Dedifferentiated amniotic fluid mesenchymal stem cell (primary cell): ENCODE data around the gene ZIC4.

Experiments used
- DNase-seq: peaks from one replicate; pipeline ENCODE4 v3.0.0-alpha.2; 2016; ENCODE audit errors: extremely low spot score

ZIC4 gene

DNA sequence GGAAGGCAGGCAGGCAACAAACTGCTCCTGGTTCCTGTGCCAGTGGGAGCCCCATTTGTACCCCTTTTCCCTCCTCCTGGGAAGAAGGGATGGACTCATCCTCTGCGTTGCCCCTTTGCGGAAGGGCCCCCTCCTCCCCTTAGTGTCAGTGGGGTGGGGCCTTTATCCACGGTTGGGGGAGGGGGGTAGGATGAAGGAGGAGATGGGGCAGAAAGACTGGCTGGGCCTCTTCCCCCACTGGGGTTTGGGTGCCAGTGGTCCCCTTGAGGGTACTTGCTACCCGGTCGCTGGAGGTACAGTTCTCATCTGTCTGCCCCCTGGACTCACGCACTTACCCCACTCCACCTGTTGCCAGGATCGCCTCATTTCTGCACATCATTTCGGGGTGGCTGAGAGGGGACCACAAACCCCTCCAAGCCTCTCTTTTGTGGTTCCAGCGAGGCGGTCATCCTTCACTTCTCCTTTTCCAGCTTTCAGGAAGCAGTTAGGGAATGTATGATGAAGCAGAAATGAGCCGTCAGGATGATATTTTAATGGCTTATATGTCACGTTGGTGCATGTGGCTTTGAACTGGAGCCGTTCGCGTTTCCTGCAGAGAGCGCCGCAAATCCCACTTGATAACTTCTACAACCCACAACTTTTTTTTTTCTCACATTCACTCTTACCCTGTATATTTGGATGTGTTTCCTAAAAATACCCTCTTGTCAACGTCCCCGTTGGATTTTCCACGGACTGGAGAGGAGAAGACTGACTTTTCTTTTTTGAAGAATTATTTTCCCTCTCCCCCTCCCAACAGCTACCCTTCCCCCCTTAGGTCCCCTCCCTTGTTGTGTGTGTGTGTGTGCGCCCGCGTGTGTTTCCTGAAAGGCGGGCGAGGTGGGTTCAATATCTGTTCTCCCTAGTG lies at the start of gene ZIC4:
TSS of gene ZIC4 (minus strand) at position 516 of the 904 bp plus-strand sequence. CDS start 3,746 bp downstream, outside the sequence.
- DNase-seq: no peak

DNA sequence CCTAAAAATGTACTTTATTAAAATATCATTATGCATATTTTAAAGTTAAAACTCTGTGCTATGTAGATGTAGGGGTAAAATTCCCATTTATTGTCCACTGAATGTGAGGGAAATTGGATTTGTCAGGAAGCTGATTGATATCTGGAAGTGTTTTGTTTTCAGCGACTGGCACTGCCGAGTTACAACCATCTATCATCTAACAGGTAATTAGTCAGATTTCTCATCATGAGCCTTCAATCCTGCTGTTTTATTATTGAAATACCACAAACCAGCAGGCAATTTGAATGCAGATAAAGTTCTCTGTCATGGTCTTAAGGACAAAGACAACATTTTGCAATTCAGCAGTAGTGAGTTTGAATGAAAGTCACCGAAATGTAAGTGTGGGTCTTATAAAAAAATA lies 43.3 kb upstream of the ZIC4 start:
- DNase-seq: no peak

DNA sequence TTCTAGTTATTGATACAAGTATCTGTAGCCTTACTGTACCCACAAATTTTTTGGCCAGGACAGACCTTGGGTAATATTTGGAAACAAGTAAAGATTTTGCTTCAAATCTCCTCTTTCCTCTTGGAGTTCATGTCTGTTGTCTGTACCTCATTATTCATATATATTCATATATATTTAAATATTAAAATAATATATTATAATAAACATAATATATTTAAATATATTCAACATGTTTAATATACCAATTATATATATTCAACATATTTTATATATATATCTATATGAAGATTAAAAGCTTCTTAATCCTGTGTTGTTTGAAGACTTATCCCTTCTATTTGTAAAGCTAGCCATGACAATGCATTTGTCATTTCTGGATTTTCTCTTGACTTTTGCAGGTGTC lies 40.9 kb upstream of the ZIC4 start:
- DNase-seq: no peak

DNA sequence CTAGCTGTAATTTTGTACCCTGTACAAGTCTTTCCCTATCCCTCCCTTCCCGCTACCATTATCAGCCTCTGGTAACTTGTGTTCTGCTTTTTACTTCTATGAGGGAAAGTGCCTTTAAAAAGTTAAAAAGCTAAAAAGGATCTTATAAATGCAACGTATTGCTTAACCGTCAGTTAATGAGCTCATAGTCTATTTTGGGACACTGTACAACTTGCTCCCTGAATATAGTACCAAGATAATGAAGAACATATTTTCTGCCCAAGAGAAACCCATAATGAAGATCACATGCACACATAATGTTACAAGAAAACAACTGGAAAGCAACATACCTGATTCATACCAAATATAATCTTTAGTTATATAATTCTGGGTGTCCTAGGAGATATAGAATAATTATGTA lies 25.4 kb upstream of the ZIC4 start:
- DNase-seq: peak; percentile 36

DNA sequence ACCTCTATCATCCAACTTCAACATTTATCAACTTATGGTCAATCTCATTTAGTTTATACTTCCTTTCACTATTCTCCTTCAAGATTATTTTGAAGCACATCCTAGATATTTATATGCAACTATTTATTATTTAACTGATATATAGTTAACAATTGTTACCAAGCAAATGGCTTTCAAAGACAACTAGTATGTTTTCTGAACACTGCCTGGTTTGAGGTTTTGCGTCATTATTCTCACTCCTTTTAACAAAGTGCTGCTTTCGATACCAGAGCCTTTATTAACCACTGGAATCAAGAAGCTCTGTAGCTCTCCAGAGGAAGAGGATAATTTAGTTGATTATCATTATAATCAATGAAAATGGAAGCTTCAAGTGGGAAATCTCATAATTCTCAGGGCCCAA lies 22.4 kb upstream of the ZIC4 start:
- DNase-seq: no peak

DNA sequence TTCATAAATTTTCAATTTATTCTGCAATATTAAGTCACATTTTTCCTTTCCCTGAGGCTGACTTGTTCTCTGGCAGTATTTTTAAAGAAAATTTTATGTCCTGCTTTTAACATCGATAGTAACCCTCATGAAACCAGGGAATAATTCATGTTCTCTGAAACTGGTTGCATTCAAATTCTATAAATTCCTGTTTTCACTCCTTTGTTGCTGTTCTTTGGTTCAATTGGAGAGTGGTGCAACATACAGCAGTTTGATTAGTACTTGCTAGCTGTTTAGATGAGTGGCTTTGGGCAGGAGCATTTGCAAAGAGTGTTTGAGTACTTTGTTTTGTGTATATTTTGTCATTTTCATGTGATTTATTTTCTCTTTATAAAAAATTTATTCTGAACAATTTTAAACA lies 22.0 kb upstream of the ZIC4 start:
- DNase-seq: no peak

DNA sequence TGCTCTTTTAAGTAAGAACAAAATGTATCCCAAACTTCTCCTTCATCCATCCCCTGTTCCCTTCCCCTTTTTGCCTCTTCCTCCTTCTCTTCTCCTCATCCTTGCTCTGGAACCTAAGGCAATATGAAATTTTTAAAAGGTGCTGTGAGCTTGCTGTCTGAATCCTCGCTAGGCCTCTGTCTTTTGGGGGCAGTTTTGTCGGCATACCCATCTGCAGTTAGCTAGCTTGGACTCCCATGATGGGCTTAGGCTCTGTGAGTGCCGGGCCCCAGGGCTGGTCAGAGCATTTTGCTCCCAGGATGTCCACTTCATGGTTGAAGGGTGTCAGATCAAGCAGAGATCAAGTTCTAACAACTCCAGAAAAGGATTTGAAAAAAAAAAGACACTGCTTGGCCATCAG lies 21.4 kb upstream of the ZIC4 start:
- no peak for DNase-seq

DNA sequence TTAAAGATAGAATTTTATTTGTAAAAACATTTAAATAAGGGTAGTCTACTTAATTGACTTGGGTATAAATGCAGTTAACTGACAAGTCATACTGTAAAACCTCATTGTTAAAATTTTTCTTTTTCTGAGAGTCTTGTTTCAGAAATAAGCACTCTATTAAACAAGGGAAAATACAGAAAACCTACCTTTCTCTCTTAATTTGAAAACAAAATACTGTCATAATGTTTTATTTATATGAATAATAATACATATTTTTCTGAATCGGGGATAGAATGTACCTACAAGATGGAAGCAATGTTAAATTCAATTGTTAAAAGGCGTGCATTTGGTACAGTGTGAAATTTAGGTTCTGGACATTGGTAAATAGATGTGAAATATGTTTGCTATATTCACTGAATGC lies 20.6 kb upstream of the ZIC4 start:
- no peak for DNase-seq

DNA sequence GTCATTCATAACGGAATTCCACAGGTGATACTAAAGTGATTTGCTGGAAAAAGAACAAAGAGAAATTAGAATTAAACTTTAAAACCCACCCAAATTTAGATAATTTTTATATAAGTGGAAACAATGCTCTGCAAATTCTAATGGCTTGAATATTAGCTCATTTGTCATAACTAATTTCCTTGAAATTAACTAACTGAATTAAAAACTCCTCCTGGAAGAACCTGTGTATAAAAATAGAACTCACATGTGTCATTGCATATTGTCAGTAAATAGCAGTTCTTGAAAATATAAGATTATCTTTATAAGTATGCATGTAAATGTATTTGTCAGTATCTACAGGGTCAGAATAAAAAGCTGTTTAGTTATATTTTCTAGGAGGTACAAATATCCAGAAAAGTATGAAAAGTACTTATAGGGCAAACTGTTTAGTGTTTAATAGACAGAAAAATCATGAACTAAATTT lies 19.1 kb upstream of the ZIC4 start:
- DNase-seq: no peak

DNA sequence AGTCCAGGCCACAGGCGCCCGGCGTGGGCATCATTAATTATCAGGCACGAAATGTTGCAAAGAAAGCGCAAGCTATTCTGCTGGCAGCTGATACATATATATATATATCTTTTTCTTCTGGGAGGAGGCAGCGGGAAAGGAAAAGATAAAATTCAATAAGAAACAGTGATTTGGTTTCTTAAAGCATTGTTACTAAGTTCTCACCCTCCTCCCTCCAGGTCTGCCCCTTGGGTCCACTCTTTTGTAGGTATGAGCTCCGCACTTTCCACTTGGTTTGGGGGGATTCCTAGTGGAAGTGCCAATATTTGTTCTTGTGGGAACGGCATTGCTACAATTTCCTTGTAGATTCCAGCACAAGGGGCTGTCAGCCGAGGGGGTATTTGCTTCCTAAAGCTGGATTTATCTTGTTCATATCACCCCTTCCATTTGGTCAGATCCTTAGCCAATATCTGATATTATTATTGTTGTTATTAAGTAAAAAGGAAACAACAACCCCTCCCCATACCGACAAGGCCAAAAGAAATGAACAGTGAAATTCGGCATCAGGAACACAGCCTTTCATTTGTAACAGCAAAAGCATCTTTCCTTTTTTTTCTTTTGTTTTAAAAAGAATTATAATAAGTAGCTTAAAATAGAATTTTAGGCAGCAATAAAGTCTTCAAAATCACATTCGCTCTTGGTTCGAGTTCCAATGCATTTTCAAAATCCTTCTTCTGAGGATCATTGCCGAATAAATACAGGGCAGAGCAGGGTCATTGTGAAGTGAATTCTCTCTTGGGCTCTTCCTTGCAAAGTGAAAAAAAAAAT lies 18.4 kb upstream of the ZIC4 start:
- DNase-seq: no peak

DNA sequence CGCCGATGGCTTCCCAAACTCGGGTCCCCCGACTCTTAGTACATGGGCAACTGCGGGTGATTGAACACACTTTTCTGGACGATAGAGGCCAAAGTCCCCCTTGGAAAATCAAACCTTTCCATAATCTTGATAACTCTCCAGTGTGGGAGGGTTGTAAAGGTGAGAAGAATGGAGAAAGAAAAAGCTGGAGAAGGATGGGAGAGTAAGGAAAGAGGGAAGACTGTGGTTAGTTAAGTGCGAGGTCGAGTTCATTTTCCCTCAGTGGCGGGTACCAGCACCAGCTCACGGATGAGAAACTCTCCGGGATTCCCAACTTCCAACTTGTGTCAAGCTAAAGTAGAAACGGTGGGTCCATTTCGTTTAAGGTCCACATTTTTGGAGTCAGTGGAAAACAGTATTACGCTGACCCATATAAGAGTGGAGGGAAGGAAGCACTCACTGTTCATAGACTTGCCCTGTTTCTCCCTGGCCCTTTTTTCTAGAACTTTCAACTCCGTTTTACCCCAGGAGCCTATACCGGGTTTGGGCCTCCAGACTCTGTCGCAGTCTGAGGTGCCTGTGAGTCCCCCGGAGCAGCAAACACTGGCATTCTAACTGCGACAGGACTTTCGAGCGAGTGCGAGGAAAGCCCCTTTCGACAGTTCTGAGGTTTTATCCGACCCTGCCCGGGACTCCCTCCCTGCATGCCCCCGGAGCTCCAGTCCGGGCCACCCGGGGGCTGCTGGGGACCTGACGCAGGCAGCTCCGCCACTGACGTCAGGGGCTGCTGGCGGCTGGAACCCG lies 17.6 kb upstream of the ZIC4 start:
- no peak for DNase-seq

DNA sequence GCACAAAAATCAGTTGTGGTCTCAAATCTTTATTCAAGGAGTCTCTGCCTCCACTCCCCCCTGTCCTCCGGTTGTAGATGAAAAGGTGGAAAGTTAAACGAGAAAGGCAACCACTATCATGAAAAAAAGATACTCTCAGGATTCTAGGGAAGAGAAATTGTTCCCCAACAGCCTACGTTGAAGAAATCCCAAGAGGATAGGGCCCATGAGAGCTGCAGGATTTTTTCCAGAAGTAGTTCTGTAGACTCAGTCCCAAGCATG lies 17.1 kb upstream of the ZIC4 start:
- no peak for DNase-seq

DNA sequence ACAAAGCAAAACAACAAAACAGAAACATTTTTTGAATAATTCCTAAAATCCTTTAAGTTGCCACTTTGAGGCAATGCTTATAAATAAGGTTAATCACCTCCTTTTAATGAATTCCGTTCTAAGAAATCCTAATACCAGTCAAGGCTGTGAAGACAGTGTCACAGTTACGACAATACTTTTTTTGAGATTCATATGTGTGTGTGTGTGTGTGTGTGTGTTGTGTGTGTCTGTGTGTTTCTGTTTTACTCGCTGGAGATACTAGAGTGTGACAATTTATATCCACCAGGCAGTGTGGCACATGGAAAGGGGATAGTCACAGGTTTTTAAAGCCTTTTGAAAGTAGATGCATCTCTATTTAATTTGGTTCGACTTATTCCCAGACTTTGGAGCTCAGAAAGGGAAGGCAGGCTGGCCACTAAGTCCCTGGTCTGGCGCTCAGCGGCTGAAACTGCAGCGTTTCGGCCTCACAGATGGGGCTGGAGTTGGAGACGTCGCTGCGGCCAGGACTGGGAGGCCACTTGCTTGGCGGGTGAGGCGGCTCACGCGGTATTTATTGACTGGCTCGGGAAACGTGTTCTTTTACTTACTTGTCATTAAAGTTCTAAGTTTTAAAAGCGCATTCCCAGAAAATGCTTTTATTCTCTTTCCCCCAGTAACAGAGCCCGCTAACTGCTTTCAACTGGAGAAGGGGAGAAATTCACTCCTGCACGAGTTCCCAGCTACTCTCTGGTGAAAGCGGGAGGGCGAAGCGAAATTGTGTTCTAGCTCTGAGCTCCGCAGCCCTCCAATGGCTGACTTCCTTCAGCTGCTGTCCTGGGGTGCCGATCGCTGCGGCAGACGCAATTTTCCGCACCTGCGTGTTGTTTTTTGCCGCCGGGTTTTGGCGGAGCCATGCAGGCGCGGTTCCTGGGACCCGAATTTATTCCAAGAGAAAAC lies 16.5 kb upstream of the ZIC4 start:
- no peak for DNase-seq

DNA sequence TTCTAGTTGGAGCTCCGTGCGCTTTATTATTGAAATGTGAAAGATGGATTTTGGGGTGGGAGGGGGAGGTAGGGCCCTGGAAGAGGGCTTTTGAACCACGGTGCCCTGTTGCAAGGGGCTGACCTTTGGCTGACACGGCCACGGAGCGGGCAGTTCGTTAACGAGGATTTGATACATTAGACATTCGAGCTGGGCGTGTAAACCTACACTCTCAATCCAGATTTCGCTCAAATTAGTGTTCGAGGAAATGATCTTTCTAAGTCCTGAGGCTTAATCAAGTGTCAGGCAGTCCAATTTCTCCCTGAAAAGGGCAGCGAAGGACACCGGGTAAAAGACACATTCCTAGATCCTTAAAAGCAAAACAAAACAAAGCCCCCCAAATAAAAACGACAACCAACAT lies 15.9 kb upstream of the ZIC4 start:
- no peak for DNase-seq

DNA sequence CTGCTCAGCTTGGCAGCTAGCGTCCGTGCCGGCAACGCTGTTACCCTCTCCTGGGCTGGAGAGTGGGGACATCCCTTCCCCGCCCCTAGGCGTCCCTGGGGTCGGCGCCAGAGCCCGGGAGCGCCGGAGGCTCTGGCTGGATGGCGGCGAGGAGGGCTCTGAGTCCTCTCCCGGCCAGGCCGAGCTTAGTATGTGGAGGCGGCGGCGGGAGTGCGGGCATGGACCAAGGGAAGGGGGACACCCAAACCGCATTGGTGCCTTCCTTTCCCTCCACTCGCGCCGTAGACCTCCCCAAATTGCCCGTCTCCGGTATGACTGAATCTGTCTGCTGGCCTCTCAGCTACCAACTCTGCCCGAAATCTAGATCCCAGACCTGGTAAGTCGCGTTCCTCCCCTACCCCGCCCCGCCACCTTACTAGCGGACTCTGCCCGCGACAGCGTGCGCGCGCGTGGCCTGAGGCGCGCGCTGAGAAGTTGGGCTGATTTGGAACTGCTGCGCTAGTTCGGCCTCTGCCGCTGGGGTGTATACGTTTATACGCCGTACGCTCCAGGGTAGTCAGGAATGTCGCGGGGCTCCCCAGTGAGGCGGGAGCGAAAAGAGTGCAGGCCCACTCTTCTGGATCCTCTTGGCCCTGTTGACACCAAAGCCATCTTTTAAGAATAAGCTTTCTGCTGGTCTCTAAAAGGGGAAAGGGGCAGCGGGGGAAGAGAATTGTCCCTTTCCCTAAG lies 15.0 kb upstream of the ZIC4 start:
- DNase-seq: no peak

DNA sequence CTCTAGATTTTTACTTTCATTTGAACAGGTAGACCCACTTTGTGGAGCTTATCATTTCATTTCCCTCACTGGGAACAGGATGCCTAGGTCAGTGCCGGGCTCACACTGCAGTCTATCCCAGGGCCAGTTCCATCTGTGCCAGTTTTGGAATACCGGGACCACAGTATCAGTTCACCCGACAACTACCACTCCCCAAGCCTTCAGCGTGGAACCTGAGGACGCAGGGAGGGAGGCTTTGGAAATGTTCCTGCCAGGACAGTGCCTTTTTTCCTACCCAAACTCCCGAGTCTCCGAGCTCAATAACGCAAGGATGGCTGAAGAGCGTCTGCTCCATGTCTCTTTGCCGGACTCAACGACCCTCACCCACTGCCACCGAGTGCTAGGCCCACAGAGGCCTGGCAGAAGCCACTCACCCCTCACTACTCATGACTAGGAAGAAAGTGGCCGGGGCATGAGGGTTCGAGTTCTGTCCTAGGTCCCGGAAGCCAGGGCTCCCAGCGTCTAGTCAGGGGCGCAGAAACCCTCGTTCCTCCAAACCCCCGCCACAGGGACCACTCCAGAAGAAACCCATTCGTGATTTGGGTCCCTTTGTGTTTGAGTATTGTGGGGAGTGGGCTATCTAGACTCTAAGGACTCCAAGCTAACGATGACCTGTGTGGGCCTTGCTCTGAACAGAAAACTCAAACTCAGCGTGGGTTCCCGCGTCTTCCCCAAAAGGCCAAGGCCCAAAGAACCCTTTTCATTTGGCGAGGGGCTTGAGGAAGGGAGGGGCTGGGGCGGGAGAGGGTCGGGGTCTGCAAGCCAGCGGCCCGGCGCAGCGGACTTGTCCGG lies 14.2 kb upstream of the ZIC4 start:
- no peak for DNase-seq

DNA sequence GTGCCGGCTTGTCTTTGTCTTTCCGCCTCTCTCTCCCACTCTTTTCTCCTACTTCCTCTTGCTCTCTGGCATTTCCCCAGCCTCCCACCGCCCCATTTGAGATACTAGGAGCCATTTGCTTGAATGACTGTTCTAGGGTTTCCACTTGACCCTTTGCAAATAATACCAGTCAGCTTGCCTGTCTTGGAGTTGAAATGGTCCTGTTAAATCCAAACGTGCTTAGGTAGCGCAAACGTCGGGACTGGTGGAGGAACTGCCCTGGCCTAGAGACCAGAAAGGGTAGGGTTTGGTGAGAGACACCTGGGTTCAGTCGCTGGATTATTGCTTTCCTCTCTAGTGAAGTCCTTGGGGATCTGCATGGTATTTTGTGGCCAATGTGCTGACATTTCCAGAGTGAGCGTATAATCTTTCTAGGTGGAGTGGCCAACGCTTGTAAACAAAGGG lies 13.5 kb upstream of the ZIC4 start:
- DNase-seq: no peak

DNA sequence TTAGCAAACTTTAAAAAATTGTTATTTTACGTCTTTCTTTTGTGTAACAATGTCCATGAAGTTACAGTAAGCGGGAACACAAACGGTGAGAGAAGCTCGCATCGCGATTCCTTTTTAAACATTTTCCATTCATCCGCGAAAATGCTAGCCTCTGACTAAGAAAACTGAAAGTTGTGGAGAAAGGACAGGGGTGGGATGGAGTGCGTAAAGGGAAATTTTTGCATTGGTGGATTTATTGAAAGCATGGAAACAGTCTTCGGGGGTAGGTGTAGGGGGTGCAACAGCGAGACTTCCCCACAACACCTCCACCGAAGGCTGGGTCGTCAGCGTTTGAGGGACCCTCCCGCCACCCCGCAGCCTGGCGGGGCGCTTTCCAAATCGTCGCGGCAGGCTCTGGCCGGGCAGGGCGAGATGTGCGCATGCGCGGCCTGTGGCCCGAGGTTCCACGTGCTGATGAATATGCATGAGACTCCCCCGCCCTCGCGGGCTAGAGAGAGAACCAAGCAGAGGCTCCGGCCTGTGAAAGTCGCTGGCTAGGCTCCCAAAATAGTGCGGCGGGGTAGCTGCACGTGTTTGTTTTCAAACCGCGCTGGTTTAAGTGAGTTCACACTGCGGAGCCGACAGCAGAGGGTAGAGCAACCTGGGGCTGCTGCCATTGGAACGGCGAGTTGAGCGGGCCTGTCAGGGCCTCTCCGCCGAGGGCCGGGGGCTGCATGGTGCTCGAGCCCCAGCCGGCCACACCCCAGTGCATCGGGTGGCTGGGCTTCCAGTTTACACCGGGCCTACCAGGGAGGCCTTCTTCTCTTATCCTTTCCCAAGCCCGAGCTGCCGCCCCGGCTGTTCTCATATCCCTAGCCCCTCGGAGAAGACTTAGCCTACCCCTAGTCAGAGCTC lies 12.7 kb upstream of the ZIC4 start:
- peak; percentile 24 for DNase-seq

DNA sequence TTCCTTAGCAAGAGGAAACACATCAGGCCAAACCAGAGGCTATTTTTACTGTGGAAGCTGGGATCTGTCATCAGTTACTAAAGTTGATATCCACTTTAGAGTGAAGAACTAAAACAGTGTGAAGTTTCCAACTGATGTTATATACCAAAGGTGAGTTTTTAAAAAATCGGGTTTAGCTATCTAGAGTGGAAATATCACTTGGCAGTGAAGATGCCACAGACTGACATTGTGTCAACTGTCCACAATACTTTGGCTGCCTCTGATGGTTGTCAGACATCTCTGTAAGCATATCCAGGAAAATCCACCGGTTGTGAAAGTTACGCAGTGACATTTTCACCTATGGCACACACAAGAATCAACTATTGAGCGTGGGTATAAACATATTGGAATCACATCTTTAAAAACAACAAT lies 12.0 kb upstream of the ZIC4 start:
- DNase-seq: no peak
